Measurements from ENCODE around the gene RGP1.

GRCh38 chr9:35713578-35713977 lies 35.5 kb upstream of the RGP1 start:
- TF ChIP-seq, protein P1, sequence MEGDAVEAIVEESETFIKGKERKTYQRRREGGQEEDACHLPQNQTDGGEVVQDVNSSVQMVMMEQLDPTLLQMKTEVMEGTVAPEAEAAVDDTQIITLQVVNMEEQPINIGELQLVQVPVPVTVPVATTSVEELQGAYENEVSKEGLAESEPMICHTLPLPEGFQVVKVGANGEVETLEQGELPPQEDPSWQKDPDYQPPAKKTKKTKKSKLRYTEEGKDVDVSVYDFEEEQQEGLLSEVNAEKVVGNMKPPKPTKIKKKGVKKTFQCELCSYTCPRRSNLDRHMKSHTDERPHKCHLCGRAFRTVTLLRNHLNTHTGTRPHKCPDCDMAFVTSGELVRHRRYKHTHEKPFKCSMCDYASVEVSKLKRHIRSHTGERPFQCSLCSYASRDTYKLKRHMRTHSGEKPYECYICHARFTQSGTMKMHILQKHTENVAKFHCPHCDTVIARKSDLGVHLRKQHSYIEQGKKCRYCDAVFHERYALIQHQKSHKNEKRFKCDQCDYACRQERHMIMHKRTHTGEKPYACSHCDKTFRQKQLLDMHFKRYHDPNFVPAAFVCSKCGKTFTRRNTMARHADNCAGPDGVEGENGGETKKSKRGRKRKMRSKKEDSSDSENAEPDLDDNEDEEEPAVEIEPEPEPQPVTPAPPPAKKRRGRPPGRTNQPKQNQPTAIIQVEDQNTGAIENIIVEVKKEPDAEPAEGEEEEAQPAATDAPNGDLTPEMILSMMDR (IDR thresholded peaks at IDR 0.05 in 8 of 11, conservative IDR thresholded peaks at IDR 0.05 in 3 of 11) = no peak
- no peak for TF ChIP-seq POLR2A (IDR thresholded peaks at IDR 0.05)
